ENCODE measurements around the gene PDE6B.
"Not testable (repeated sequence)": the region's sequence is repeated elsewhere in the genome, so short reads cannot be mapped to it uniquely, and the experiment has no call there.

PDE6B gene

GRCh38 chr4:624705-625590, at the start of gene PDE6B:
Gene PDE6B, plus strand, starts transcription at chr4:625573. Its CDS starts 54 bp downstream, at chr4:625627.
- no peak for DNase-seq

GRCh38 chr4:576245-576821, 49.0 kb upstream of the PDE6B start, which contains the start of gene TMEM271:
Gene TMEM271, minus strand, starts transcription at chr4:576295. Its CDS starts 233 bp downstream, at chr4:576062.
- DNase-seq, result no peak

GRCh38 chr4:576991-577498, 48.3 kb upstream of the PDE6B start:
- no peak for DNase-seq

- DNase-seq, result no peak
Observed at GRCh38 chr4:577499-578450, 47.6 kb upstream of the PDE6B start.

- no peak for DNase-seq
Observed at GRCh38 chr4:578451-579443, 46.6 kb upstream of the PDE6B start.

GRCh38 chr4:579543-580175, 45.7 kb upstream of the PDE6B start:
- DNase-seq, result no peak

GRCh38 chr4:581181-581580, 44.2 kb upstream of the PDE6B start:
- no peak for DNase-seq

GRCh38 chr4:581753-582361, 43.5 kb upstream of the PDE6B start:
- DNase-seq, result no peak

- no peak for DNase-seq
Observed at GRCh38 chr4:583820-584219, 41.6 kb upstream of the PDE6B start.

GRCh38 chr4:587671-588350, 37.6 kb upstream of the PDE6B start:
- no peak for DNase-seq

GRCh38 chr4:588351-588849, 37.0 kb upstream of the PDE6B start:
- DNase-seq, result no peak

GRCh38 chr4:589219-589963, 36.0 kb upstream of the PDE6B start:
- DNase-seq, result no peak

- no peak for DNase-seq
Observed at GRCh38 chr4:590313-590841, 35.0 kb upstream of the PDE6B start.

- not testable (repeated sequence) for DNase-seq
Observed at GRCh38 chr4:592178-592577, 33.2 kb upstream of the PDE6B start.

GRCh38 chr4:592825-593520, 32.4 kb upstream of the PDE6B start:
- DNase-seq, result no peak

- no peak for DNase-seq
Observed at GRCh38 chr4:598925-599324, 26.4 kb upstream of the PDE6B start.

GRCh38 chr4:600166-600565, 25.2 kb upstream of the PDE6B start:
- no peak for DNase-seq

- no peak for DNase-seq
Observed at GRCh38 chr4:600850-601515, 24.4 kb upstream of the PDE6B start.

Measured in CD4-positive, alpha-beta T cell treated with Interferon alpha-2 for 1 hour (primary cell).